Keratinocyte (primary cell): ENCODE results near the gene SSTR4. TPM values are rescaled to one million over a fixed set of nuclear protein-coding genes. Genes with fewer than 3 reads are reported as not detected.

Source experiments
- DNase-seq: peaks from one replicate; pipeline ENCODE4 v3.0.0-alpha.2; 2011; ENCODE audit warnings: low read depth, missing footprints, low spot score
- FAIRE-seq: peaks from 2 replicates; lab custom pipeline; 2011; peaks lifted over from hg19 to GRCh38; lab: Jason Lieb, UNC
- H2AFZ ChIP-seq: 2 replicates; pipeline ENCODE4 v1.6.0; 2012; ENCODE audit warnings: low read length, control low read depth, inconsistent platforms; ENCODE audit not compliant: control insufficient read depth
- H3K27ac ChIP-seq: 2 replicates; pipeline ENCODE4 v1.5.1; 2011; ENCODE audit warnings: low read length; ENCODE audit not compliant: control insufficient read depth, insufficient read depth
- H3K27me3 ChIP-seq: 3 replicates; pipeline ENCODE4 v1.6.0; 2011; ENCODE audit warnings: low read length; ENCODE audit not compliant: control insufficient read depth, insufficient read depth; ENCODE audit errors: extremely low read depth
- H3K36me3 ChIP-seq, 2 experiments: 2 replicates in 1 of 2; 3 replicates in 1 of 2; pipeline ENCODE4 v1.5.1; 2011; ENCODE audit warnings: low read length in 2 of 2, mild to moderate bottlenecking in 1 of 2; ENCODE audit not compliant: control insufficient read depth in 2 of 2, insufficient read depth in 2 of 2; ENCODE audit errors: extremely low read depth in 1 of 2
- H3K4me1 ChIP-seq: 3 replicates; pipeline ENCODE4 v1.5.1; 2011; ENCODE audit warnings: low read length; ENCODE audit not compliant: control insufficient read depth, insufficient read depth; ENCODE audit errors: extremely low read depth
- H3K4me2 ChIP-seq: 3 replicates; pipeline ENCODE4 v1.6.0; 2011; ENCODE audit warnings: low read depth, low read length; ENCODE audit not compliant: control insufficient read depth, insufficient read depth; ENCODE audit errors: extremely low read depth
- H3K4me3 ChIP-seq, 3 experiments: fragments of 200-600 bp in 1 of 3; sonication (generic) in 1 of 3; 2 replicates in 2 of 3; 3 replicates in 1 of 3; pipeline ENCODE4 v1.5.1; 2011 to 2016; ENCODE audit warnings: low read length in 3 of 3, mild to moderate bottlenecking in 3 of 3, control low read depth in 2 of 3, inconsistent platforms in 1 of 3, low read depth in 1 of 3, mixed read lengths in 1 of 3, mixed run types in 1 of 3, moderate library complexity in 1 of 3; ENCODE audit not compliant: control insufficient read depth in 2 of 3, insufficient read depth in 2 of 3; ENCODE audit errors: extremely low read depth in 1 of 3
- H3K79me2 ChIP-seq: 2 replicates; pipeline ENCODE4 v1.6.0; 2012; ENCODE audit warnings: low read length; ENCODE audit not compliant: control insufficient read depth, insufficient read depth
- H3K9ac ChIP-seq: 3 replicates; pipeline ENCODE4 v1.6.0; 2011; ENCODE audit warnings: low read length; ENCODE audit not compliant: control insufficient read depth, insufficient read depth; ENCODE audit errors: extremely low read depth
- H3K9me1 ChIP-seq: 3 replicates; pipeline ENCODE4 v1.6.0; 2011; ENCODE audit warnings: low read length; ENCODE audit not compliant: control insufficient read depth, insufficient read depth; ENCODE audit errors: extremely low read depth
- H3K9me3 ChIP-seq: 2 replicates; pipeline ENCODE4 v1.5.1; 2012; ENCODE audit warnings: low read depth, low read length; ENCODE audit not compliant: control insufficient read depth
- H4K20me1 ChIP-seq: 3 replicates; pipeline ENCODE4 v1.6.0; 2011; ENCODE audit warnings: low read length; ENCODE audit not compliant: control insufficient read depth, insufficient read depth; ENCODE audit errors: extremely low read depth
- CTCF ChIP-seq, 3 experiments: IDR thresholded peaks in 1 of 3; conservative IDR thresholded peaks in 1 of 3; optimal IDR thresholded peaks in 1 of 3; 2 replicates in 2 of 3; 3 replicates in 1 of 3; pipeline versions ENCODE3 to v1.5.1; 2011; ENCODE audit warnings: low read length in 3 of 3, mild to moderate bottlenecking in 3 of 3, moderate library complexity in 2 of 3, control low read depth in 1 of 3, inconsistent platforms in 1 of 3; ENCODE audit not compliant: insufficient read depth in 2 of 3; ENCODE audit errors: extremely low read depth in 1 of 3
- EZH2 ChIP-seq: IDR thresholded peaks from one replicate; pipeline ENCODE4 v1.6.1; 2012; ENCODE audit warnings: inconsistent platforms, mild to moderate bottlenecking, low read length, moderate library complexity
- dilution Hi-C: fragments of 300-500 bp; cut with MboI; formaldehyde crosslinking; loops from one replicate; pipeline ENCODE4 v1.7.0; 2020; ENCODE audit warnings: low sequenced_read_pairs; ENCODE audit not compliant: extremely low pct_ligation_motif_present
- polyA plus RNA-seq, 5 experiments: library from polyadenylated mRNA; depleted of rRNA in 3 of 5; stranded (reverse) in 3 of 5; stranded (forward) in 1 of 5; unstranded in 1 of 5; fragments of >200 nt; gene quantifications; 1 replicate in 1 of 5; 2 replicates in 3 of 5; 3 replicates in 1 of 5; pipeline versions ENCODE4 v1.2.1 to v1.2.3, GENCODE V29; 2011 to 2012; ENCODE audit warnings: missing spikeins in 2 of 5, low read depth in 1 of 5, low replicate concordance in 1 of 5

SSTR4 gene
- polyA plus RNA-seq, 1 donor (not counting 4 experiments of a cell fraction or from before 2014, with no cell fraction given) = not detected

GRCh38 chr20:23062632-23063031 lies 27.5 kb downstream of the SSTR4 start:
- H3K4me1 ChIP-seq = no peaks in the 10 kb centered on the region
- H3K27me3 ChIP-seq = no peaks in the 10 kb centered on the region
- H3K9ac ChIP-seq = no peak overlapping the region
- FAIRE-seq = no peak
- DNase-seq = no peak
- no peaks in the 10 kb centered on the region for H4K20me1 ChIP-seq
- no peak overlapping the region for H3K4me3 ChIP-seq
- TF ChIP-seq EZH2 = no peak
- no peak for TF ChIP-seq CTCF (optimal IDR thresholded peaks at IDR 0.05 in 1 of 3, IDR thresholded peaks at IDR 0.05 in 1 of 3, conservative IDR thresholded peaks at IDR 0.05 in 1 of 3; ENCODE audit: extremely low read depth in 1 of 3, insufficient read depth in 2 of 3, low read length in 3 of 3)
- dilution Hi-C loops = no loop called here
- H3K9me1 ChIP-seq = no peaks in the 10 kb centered on the region
- H3K9me3 ChIP-seq = no peaks in the 10 kb centered on the region
- H3K27ac ChIP-seq = no peak overlapping the region
- no peaks in the 10 kb centered on the region for H3K79me2 ChIP-seq
- H2AFZ ChIP-seq = no peak overlapping the region
- no peaks in the 10 kb centered on the region for H3K36me3 ChIP-seq
- H3K4me2 ChIP-seq = no peak overlapping the region

- dilution Hi-C loops = no loop called here
- no peak overlapping the region for H2AFZ ChIP-seq
- H4K20me1 ChIP-seq = no peaks in the 10 kb centered on the region
- H3K36me3 ChIP-seq = no peaks in the 10 kb centered on the region
- H3K79me2 ChIP-seq = no peaks in the 10 kb centered on the region
- DNase-seq (no peak), FAIRE-seq (no peak)
- H3K4me3 ChIP-seq = no peak overlapping the region
- H3K4me2 ChIP-seq = no peak overlapping the region
- no peaks in the 10 kb centered on the region for H3K9me3 ChIP-seq
- no peaks in the 10 kb centered on the region for H3K27me3 ChIP-seq
- H3K4me1 ChIP-seq = no peaks in the 10 kb centered on the region
- no peak overlapping the region for H3K9ac ChIP-seq
- H3K9me1 ChIP-seq = no peaks in the 10 kb centered on the region
- no peak overlapping the region for H3K27ac ChIP-seq
- TF ChIP-seq CTCF (optimal IDR thresholded peaks at IDR 0.05 in 1 of 3, IDR thresholded peaks at IDR 0.05 in 1 of 3, conservative IDR thresholded peaks at IDR 0.05 in 1 of 3; ENCODE audit: extremely low read depth in 1 of 3, insufficient read depth in 2 of 3, low read length in 3 of 3) (no peak), EZH2 (no peak)
These were observed 28.1 kb downstream of the SSTR4 start for GRCh38 chr20:23063168-23063567.
